Ishikawa (cell line): Measurements from ENCODE around the gene IL10RB.

Experiments
- CEBPB ChIP-seq: IDR thresholded peaks from 2 replicates; pipeline ENCODE4 v1.6.1; 2012
- CREB1 ChIP-seq: IDR thresholded peaks from 2 replicates; pipeline ENCODE4 v1.6.1; 2012; ENCODE audit warnings: low read depth
- EP300 ChIP-seq: IDR thresholded peaks from 2 replicates; pipeline ENCODE4 v1.6.1; 2012; ENCODE audit warnings: borderline replicate concordance
- FOXM1 ChIP-seq: IDR thresholded peaks from 2 replicates; pipeline ENCODE4 v1.6.1; 2012; ENCODE audit warnings: low read depth, borderline replicate concordance
- NFIC ChIP-seq: IDR thresholded peaks from 2 replicates; pipeline ENCODE4 v1.6.1; 2012
- RAD21 ChIP-seq: IDR thresholded peaks from 2 replicates; pipeline ENCODE4 v1.6.1; 2012; ENCODE audit warnings: low read depth
- TAF1 ChIP-seq: IDR thresholded peaks from 2 replicates; pipeline ENCODE4 v1.6.1; 2012; ENCODE audit warnings: low read depth, mild to moderate bottlenecking
- TCF12 ChIP-seq: IDR thresholded peaks from 2 replicates; pipeline ENCODE4 v1.6.1; 2012; ENCODE audit warnings: low read depth
- TEAD4 ChIP-seq: IDR thresholded peaks from 2 replicates; pipeline ENCODE4 v1.6.1; 2012
- YY1 ChIP-seq: IDR thresholded peaks from 2 replicates; pipeline ENCODE4 v1.6.1; 2012; ENCODE audit warnings: low read depth
- ZBTB7A ChIP-seq: IDR thresholded peaks from 2 replicates; pipeline ENCODE4 v1.6.1; 2012; ENCODE audit warnings: low read depth
- TF ChIP-seq, protein P1 (sequence below): IDR thresholded peaks from 2 replicates; pipeline ENCODE4 v1.6.1; 2012
- TF ChIP-seq, protein P2 (sequence below): IDR thresholded peaks from 2 replicates; pipeline ENCODE4 v1.6.1; 2012; ENCODE audit warnings: low read depth, mild to moderate bottlenecking
- TF ChIP-seq, protein P3 (sequence below): IDR thresholded peaks from 2 replicates; pipeline ENCODE4 v1.6.1; 2012

The IL10RB gene

DNA sequence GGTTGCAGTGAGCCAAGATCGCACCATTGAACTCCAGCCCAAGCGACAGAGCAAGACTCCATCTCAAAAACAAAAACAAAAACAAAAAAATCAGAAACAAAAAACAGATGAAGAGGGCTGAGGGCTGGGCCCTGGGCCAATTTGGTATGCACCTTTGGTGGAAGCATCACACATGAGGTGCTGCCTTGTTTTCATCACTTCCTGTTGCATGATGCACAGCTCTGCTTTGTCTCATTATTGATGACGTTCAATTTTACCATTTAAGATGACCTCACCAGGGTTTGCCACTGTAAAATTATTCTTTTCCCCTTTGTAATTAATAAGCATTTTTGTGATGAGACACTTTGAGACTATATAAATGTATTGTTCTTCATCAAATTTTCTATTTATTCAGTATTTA lies 46.2 kb upstream of the IL10RB start:
- no peak for TF ChIP-seq TCF12
- no peak for TF ChIP-seq CEBPB
- TF ChIP-seq YY1: no peak
- TF ChIP-seq, protein P1, sequence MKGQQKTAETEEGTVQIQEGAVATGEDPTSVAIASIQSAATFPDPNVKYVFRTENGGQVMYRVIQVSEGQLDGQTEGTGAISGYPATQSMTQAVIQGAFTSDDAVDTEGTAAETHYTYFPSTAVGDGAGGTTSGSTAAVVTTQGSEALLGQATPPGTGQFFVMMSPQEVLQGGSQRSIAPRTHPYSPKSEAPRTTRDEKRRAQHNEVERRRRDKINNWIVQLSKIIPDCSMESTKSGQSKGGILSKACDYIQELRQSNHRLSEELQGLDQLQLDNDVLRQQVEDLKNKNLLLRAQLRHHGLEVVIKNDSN: no peak
- TF ChIP-seq FOXM1: no peak
- TF ChIP-seq, protein P2, sequence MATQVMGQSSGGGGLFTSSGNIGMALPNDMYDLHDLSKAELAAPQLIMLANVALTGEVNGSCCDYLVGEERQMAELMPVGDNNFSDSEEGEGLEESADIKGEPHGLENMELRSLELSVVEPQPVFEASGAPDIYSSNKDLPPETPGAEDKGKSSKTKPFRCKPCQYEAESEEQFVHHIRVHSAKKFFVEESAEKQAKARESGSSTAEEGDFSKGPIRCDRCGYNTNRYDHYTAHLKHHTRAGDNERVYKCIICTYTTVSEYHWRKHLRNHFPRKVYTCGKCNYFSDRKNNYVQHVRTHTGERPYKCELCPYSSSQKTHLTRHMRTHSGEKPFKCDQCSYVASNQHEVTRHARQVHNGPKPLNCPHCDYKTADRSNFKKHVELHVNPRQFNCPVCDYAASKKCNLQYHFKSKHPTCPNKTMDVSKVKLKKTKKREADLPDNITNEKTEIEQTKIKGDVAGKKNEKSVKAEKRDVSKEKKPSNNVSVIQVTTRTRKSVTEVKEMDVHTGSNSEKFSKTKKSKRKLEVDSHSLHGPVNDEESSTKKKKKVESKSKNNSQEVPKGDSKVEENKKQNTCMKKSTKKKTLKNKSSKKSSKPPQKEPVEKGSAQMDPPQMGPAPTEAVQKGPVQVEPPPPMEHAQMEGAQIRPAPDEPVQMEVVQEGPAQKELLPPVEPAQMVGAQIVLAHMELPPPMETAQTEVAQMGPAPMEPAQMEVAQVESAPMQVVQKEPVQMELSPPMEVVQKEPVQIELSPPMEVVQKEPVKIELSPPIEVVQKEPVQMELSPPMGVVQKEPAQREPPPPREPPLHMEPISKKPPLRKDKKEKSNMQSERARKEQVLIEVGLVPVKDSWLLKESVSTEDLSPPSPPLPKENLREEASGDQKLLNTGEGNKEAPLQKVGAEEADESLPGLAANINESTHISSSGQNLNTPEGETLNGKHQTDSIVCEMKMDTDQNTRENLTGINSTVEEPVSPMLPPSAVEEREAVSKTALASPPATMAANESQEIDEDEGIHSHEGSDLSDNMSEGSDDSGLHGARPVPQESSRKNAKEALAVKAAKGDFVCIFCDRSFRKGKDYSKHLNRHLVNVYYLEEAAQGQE: no peak
- no peak for TF ChIP-seq RAD21

DNA sequence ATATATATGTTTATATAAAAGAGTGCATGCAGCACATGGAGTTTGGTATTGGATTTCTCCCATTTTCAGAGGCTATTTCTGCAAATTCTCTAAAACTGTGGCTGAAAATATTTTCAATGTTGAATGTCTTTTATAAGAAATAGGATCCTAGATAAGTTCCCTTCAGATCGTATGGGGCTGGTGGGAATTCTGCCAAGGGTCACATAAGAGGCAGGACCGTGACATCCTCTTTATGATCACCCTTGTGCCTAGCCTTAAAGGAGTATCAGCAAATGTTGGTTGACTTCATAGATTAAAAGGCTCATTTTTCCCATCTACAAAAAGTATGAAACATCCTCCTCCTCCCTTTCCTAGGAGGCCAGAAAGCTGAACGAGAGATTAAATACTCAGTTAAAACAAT lies 37.7 kb upstream of the IL10RB start:
- TF ChIP-seq TEAD4 (no peak), CREB1 (no peak), NFIC (no peak), ZBTB7A (no peak), TCF12 (no peak), CEBPB (no peak), YY1 (no peak), EP300 (no peak), RAD21 (no peak), TAF1 (no peak)
- TF ChIP-seq, protein P2: no peak
- TF ChIP-seq, protein P1: no peak

DNA sequence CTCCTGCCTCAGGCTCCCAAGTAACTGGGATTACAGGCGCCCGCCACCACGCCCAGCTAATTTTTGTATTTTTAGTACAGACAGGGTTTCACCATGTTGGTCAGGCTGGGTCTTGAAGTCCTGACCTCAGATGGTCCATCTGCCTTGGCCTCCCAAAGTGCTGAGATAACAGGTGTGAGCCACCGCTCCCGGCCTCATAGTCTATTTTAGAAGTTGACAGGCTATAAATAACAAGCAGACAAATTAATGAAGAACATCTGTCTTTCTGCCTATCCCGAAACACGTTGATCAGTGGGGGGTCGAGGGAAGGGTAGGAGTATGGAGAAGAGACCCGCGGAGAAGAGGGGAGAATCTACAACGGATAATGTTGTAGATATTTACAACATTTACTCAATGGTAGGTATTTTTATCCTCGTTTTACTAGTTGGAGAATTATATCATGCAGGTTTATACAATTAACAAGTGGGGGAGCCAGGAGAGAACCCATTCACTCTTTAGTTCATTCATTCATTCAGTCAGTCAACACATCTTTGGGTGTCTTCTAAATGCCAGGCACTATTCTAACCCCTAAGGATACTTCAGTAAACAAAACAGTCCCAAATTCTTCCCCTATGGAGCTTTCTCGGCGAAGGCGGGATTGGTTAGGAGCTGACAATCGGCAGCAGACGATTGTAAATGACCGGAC lies 36.9 kb upstream of the IL10RB start:
- TF ChIP-seq, protein P2: no peak
- TF ChIP-seq, protein P1: no peak
- TF ChIP-seq YY1 (no peak), TAF1 (no peak), RAD21 (no peak)

DNA sequence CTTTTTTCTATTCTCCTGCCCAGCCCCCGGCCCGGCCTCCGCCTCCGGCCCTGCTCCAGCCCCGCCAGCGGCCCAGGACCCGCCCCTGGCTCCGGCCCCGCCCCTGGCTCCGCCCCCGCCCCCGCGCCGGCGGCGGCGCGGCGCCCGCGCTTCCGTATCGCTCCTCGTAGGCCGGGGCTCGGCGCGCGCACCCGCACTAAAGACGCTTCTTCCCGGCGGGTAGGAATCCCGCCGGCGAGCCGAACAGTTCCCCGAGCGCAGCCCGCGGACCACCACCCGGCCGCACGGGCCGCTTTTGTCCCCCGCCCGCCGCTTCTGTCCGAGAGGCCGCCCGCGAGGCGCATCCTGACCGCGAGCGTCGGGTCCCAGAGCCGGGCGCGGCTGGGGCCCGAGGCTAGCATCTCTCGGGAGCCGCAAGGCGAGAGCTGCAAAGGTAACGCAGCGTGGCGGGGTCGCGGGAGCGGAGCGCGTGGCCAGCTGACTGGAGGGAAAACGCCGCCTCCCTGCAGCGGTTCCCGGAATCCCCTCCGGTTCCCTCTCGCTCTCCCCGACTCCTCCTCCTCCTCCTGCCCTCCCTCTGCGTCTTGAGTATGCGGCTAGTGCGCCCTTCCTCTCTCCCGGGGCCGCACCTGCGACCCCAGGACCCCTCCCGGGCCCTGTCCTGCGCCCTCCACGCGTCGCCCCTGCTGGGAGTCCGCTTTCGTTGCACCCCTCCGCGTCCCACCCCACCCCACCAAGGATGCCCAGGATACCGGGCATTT lies 36.2 kb upstream of the IL10RB start, which contains the start of gene IFNAR2:
Gene IFNAR2 (plus strand): TSS at position 155 of the 761 bp plus-strand sequence. CDS start 11,985 bp downstream, outside the sequence.
- TF ChIP-seq ZBTB7A (peak; percentile 78; the same call in 1 of the 2 replicates), RAD21 (no peak), TAF1 (peak; percentile 34; the same call in 1 of the 2 replicates), EP300 (no peak)
- TF ChIP-seq, protein P3, sequence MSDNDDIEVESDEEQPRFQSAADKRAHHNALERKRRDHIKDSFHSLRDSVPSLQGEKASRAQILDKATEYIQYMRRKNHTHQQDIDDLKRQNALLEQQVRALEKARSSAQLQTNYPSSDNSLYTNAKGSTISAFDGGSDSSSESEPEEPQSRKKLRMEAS: peak; percentile 71; the same call in 1 of the 2 replicates
